HG03045 (cell line): Measurements from ENCODE around the gene MRPL58.
A peak's percentile ranks its signal among the peaks of the same experiment; 100 is the strongest.
"Not testable (repeated sequence)": the region's sequence is repeated elsewhere in the genome, so short reads cannot be mapped to it uniquely, and the experiment has no call there.

ENCODE experiments used
- ATAC-seq: cut with Tn5 transposase; IDR thresholded peaks from one replicate; pipeline ENCODE4 v1.9.1; 2021; ENCODE audit warnings: mild to moderate bottlenecking, moderate library complexity; ENCODE audit not compliant: unreplicated experiment

MRPL58 gene

DNA sequence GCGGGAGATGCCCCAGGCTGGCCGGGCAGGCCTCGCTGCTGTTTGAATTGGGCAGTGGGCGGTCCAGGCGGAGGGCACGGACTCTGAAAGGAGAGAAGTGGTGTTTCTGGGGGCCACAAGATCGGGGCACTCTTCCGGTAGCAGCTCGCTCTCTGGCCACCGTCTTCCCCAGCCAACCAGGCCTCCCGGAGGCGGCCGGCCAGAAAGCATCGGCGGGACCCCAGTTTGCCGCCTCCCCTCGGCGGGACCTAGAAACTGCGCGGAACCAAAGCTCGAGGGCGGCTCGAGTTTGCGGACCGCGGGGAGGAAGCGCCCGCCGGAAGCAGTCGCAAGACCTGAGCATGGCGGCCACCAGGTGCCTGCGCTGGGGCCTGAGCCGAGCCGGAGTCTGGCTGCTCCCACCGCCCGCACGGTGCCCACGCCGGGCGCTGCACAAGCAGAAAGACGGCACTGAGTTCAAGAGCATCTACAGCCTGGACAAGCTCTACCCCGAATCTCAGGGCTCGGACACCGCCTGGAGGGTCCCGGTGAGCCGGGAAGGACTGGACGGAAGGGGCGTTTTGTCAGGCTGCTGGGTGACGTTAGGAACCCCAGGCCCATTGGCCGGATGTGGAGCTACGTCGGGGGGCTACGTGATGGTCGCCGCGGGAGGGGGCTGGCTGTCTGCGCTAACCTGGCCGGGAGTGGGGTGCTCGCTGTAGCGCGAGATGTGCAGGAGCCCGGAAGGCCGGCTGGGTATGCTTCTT is at the start of gene MRPL58:
MRPL58 (plus strand) TSS at position 325 of the 746 bp plus-strand sequence; CDS start at position 342, 17 bp downstream.
- ATAC-seq: peak; percentile 79

DNA sequence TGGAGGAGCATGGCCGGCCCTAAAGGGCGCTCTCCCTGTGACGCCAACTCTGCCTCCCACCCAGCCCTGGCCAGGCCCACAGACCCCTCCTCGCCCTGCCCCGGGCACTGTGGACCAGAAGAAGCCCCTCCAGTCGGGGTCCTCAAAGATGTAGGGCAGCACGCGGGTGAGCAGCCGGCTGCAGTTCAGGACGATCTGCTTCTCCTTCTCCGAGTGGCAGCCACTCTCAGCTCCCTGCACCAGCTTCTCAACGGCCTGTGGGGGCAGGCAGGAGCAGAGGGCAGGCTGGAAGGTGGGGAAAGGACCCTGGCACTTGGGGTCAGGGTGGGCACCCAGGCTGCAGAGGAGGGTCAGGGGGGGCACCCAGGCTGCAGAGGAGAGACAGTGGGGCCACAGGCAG is 48.8 kb upstream of the MRPL58 start:
- no peak for ATAC-seq

DNA sequence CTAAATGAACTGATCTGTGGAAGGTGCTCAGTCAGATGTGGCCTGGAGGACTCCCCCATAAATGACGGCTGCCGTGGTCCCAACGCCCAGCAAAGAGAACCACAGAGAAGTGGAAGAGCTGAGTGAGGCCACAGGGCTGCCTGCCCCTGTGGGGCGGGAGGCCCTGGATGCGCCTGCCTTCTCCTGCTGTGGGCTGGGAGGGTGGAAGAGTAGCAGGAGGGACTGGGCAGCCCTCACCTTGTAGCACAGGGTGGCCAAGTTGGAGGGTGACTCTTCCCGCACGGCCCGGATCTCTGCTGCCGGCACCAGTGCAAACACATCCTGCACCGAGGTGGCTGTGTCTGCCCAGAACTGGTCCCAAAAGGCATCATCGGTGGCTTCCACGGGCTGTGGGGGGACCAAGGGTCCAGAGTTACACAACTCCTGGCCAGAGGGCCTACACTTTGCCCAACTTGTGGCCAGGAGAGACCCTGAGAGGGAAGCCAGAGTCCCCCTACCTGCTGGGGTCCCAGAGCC is 48.2 kb upstream of the MRPL58 start:
- ATAC-seq: no peak

DNA sequence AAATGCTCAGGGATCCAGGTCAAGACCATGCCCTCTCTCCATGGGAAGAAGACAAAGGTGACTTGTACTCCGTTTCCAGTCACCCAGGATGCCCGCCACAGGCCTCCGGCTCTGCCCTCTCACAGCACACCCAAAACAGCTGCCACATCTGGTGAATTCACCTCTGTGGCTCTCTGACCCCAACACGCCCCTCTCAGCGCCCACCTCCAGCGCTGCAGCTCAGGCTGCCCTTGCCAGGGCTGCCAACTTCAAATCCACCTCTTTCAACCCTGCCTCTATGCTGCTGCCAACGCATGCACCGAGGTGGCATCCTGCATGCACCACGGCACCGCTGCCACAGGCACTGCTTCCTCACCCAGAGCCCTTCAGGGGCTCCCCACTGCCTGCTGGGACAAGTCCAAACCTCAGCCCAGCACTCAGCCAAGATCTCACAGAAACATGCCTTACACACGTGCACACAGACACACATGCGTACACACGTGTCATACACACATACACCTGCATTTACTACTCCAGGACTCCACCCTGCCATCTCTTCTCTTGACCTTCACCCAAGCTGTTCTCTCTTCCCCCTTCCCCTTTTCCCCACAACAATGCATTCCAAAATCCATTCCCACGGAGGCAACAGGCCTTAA is 47.4 kb upstream of the MRPL58 start:
- no peak for ATAC-seq

DNA sequence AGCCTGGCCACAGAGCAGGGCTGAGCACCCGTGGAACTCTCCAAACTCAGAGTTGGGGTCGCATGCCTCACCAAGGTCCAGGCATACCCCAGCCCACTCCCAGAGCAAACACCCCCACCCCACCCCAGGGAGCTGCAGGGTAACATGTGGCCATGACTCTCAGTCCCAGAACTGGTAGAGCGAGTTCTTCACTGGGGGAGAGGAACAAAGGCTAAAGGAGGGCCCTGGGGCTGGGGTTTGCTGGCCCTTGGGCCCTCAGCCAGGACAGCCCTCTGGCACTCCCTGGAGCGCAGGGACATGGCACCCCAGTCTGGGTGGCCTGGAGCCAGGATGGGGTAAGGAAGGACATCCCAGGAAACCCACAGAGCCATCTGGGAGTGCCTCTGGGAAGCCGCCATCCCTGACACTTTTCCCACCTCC is 44.1 kb upstream of the MRPL58 start:
- no peak for ATAC-seq

DNA sequence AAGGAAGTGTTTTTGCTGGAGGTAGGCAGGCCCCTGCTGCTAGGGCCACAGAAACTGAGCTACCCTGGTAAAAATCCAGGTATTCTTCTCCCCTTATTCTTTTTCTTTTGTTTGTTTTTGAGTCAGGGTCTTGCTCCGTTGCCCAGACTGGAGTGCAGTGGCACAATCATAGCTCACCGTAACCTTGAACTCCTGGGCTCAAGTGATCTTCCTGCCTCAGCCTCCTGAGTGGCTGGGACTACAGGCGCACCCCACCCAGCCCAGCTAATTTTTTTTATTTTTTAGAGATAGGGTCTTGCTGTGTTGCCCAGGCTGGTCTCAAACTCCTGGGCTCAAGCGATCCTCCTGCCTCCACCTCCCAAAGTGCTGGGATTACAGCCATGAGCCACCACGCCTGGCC is 43.0 kb upstream of the MRPL58 start:
- ATAC-seq: not testable (repeated sequence)

DNA sequence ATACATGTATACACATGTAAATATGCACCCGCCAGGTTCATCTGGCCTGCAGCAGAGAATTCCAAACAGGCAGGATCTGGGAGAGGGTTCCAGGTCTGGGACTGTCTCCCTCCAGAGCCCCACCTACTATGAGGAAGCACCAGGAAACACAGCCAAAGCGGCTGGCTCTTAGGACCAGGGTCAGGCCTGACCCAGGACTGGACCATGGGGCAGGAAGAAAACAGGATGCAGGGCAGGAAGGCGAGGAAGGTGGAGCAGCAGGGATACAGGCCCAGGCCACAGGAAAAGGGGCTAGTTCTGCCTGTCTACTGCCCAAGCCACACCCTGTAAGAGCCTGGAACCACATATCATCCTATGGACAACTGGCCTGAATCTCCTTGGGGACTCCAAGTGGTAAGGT is 42.1 kb upstream of the MRPL58 start:
- no peak for ATAC-seq

DNA sequence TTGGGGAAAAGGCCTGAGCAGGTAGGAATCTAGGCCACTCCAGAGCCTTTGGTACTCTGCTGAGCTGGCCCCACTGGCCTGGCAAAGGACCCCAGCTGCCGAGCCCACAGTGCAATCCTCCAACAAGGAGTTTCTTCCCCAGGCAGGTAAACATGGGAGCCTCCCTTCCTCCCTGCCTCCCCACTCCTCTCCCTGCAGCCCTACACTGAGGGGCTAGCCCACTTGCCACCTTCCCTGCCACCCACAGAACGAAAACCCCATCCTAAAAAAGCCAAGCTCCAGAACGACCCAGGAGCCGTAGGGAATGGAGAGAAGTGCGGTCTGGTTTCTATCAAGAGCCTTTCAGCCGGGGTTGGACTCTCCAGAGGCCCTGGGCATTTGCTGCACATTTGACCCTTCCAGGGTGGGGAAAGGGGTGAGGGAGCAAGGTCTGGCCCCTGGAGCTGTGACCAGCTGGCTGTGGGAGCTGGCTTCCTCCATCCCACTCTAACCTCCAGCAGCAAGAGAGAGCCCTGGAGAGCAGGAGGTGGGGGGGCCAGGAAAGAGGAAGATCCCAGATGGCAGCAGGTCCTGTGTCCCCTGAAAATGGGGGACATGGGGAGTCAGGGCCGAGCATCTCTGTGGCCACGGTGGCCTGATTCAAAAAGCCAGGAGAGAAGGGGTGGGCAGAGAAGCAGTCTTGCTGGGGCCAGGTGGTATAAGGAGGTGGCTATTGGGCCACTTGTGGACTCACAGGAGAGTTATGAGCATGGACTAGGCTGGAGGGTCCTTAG is 41.2 kb upstream of the MRPL58 start:
- ATAC-seq: no peak

DNA sequence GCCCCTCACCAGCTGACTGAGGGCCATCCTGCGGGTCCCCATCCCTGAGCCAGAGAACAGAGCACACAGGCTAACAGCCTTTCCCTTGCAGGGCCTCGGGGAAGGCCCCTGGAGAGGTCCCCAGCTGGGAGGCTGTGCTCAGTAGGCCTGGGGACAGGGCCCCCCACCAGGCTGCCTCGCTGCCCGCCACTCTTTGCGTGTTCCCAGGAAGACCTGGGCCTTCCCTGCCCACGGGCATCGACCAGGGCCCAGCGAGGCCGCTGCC is 40.7 kb upstream of the MRPL58 start:
- ATAC-seq: no peak

DNA sequence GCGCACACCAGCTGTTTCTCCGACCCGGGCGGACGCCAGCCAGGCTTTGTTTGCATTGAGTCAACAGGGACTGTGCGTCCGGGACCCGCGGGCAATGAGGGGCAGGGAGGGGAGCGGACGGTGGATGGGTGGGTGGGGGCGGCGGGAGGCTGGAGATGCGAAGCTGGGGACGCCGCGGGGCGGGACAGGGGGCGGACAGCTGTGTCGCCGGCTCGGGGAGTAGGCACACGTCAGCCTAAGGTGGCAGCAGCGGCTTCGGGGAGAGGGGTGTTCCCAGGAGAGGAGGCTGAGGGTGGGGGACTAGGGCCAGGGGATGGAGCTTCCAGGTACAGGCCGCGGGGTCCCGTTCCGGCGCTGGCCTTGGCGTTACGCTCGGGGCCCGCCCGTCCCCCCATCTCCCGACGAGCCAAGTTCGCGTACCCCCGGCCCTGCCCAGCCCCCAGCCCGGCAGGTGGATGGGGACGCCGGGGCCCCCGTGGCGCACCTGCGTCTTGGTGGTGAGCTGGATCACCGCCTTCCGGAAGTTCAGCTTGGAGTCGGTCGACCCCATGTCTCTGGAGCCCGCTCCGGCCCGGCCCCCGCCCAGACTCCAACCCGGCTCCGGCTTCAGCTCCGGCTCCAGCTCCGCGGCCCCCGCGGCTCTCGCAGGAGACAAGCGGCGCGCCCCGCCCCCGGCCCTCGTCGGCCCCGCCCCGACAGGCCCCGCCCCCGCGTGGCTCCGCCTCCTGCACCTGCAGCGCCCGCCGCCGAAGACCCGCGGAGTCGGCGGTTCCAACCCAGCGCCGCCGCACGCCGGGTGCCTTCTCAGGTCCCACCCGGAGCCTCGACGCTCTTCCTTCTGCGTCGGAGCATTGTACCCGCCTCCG is 40.1 kb upstream of the MRPL58 start, which contains the start of gene HID1:
HID1 (minus strand) TSS at position 653 of the 866 bp plus-strand sequence; CDS start at position 550, 103 bp downstream.
- ATAC-seq: peak; percentile 52

DNA sequence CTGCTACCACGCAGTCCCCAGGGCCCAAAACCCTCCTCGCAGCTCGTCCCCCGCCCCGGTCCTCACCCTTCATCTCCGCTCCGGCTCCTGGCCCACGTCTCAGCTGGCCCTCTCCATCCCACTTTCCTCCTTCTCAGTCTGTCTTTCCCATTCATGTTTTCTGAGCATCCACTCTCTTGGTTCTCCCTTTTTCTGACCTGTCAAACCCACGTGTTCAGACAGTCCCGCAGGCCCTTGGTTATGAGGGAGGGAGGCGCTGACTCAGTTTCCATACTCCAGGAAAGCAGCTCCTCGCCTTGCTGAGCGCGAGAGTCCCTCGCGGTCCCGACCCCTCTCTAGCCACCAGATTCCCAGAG is 39.5 kb upstream of the MRPL58 start:
- ATAC-seq: no peak

DNA sequence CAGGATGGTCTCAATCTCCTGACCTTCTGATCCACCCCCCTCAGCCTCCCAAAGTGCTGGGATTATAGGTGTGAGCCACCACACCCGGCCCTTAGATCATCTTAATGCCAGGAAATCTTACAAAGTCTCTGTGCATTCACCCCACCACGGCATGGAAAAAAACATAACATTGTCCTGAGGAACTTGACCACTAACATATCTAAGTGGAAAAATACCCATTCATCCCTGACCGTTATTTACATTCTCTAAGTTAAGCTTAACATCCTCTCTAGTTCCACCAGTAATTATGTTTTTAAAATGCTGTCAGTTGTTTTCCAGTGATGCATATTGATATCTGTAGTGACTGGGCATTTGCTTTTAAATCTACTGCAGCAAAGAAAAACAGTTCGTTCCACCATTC is 36.5 kb upstream of the MRPL58 start:
- ATAC-seq: no peak

DNA sequence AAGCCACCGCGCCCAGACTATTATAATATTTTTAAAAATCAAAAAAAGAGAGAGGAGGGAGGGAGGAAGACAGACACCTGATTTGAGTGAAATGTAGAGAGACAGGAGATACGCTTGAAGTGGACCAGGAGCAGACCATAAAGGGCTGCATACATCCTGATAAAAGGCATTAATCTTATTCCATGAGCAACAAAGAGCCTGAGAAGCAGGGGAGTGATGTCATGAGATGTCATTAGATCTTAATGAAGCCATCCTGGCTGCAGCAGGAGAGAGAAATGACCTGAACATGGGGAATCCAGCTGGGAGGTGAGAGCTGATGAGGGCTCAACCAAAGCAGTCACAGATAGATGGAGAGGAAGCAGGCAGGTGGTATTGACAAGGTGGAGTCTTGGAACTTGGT is 34.7 kb upstream of the MRPL58 start:
- no peak for ATAC-seq

DNA sequence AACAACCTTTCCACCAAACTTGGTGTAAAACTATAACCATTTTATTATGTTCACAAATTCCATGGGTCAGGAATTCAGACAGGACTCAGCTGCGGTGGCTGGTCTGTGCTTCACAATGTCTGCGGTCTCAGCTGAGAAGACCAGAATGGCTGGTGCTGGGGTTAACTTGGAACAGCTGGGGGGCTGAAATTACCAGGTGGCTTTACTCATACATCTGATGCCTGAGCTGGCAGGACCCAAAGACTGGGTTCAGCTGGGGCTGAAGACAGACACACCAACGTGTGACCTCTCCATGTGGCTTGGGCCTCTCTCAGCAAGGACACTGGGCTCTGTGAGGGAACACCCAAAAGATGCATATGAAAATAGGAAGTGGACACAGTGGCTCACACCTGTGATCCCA is 34.2 kb upstream of the MRPL58 start:
- ATAC-seq: no peak

DNA sequence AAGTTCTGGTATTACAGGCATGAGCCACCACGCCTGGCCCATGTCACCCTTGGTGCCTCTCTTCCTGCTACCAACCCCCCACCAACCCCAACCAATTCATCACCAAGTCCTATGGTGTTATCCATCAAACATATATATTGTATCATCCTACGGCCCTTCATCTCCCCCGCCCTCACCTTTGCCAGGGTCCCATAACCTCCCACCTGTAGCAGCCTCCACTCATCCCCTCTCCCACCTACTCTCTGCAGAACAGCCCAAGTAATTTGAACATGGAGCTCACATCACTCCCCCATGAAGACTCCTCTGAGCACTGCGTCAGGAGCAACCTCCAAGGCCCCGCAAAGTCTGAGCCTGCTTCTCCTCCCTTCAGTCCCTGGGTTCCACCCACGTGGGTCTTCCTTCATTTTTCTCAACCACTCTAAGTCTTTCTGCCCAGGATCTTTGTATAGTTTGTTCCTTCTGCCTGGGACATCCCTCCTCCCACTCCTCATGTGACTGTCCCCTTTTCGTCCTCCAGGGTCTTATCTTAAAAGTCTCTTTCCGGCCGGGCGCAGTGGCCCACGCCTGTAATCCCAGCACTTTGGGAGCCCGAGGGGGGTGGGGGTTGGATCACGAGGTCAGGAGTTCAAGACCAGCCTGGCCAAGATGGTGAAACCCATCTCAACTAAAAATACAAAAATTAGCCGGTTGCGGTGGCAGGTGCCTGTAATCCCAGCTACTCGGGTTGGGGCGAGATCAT is 32.9 kb upstream of the MRPL58 start:
- ATAC-seq: no peak

DNA sequence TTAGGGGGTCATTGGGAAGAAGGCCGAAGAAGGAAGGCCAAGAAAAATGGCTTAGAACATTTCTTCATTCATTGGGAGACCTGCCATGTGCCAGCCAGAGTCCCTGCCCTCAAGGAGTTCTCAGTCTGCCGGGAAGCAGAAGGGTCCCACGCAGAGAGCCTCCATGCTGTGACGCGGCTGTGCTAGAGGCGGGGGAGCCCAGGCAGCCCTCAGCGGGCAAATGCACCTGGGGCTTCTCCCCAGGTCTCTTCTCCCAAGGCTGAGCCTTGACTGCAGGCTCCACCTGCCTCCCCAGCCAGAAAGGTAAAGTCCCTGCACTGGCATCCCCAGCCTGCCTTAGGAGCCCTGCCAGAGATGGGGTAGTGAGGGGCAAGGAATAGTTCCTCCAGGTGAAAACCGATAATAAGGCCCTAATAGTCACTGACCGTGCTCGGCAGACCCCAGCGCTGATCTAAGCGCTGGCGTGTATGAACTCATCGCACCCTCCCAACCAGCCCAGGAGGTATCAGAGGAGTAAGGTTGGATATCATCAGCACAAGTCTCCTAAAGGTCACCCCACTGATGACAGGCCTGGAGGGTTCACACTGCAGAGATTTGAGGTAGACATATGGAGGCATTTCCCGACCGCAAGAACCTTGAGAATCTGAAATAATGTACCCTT is 31.0 kb upstream of the MRPL58 start:
- ATAC-seq: no peak

DNA sequence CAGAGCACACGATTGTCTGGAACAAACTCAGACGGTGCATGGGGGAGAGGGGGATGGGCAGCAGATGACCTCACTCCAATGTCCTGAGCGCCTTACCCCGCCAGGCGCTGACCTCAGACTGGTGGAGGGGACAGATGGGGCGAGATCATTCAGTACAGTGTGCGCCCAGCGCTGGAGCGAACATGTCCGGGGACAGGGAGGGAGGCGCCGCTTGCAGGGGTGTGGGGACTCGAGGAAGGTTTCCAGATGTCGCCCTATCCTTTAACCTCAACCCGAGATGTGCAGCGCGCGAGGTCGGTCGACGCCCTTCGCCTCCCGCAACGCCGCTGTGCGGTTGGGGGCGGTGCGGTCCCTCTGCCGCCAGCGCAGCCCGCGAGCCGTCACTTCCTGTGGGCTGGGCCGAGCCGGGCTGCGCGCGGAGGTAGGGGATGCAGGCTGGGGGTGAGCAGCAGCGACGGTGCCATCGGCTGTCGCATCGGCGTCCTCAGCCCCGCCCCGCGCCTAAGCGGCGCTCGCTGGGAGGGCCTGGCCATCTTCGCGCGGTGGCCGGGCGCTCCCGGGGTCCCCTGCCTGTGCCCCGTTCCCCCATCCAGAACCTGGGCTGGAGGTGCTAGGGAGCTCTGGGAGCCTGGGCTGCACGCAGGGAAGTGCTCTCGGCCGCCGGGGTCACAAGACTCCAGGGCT is 30.3 kb upstream of the MRPL58 start:
- ATAC-seq: no peak

DNA sequence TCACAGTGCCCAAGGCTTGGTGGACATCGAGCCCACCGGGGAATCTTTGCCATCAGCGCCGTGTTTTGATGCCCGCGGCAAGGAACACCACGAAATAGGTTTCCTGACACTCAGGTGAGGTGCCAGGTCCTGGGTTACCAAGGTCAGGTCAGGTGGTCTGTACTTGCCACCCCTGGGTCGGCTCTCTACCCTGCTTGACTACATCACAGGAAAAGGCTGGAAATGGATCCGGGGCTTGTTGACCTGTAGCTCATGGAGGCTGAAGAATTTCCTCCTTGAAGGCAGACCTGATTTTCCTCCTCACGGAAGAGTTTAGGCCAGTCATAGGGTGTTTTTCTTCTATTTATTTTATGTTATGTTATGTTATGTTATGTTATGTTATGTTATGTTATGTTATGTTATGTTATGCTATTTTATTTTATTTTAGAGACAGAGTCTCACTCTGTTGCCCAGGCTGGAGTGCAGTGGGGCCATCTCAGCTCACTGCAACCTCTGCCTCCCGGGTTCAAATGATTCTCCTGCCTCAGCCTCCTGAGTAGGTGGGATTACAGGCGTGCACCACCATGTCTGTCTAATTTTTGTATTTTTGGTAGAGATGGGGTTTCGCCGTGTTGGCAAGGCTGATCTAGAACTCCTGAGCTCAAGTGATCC is 29.7 kb upstream of the MRPL58 start:
- not testable (repeated sequence) for ATAC-seq

DNA sequence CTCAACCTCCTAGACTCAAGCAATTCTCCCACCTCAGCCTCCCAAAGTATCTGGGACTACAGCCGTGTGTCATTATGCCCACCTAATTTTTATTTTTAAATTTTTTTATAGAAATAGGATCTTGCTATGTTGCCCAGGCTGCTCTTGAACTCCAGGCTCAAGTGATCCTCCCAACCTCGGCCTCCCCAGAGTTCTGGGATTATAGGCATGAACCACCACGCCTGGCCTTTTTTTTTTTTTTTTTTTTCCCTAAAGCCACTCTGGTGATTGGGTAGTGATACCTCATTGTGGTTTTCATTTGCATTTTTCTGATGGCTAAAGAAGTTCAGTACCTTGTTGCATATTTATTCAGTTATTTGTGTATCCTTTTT is 26.3 kb upstream of the MRPL58 start:
- ATAC-seq: no peak
